ENCODE measurements around the gene DNMT1. TPM values are rescaled to one million over a fixed set of nuclear protein-coding genes. Genes with fewer than 3 reads are reported as not detected.

DNMT1 gene
- polyA plus RNA-seq, 1 donor from 2014 or later, result 58.4 TPM

DNA sequence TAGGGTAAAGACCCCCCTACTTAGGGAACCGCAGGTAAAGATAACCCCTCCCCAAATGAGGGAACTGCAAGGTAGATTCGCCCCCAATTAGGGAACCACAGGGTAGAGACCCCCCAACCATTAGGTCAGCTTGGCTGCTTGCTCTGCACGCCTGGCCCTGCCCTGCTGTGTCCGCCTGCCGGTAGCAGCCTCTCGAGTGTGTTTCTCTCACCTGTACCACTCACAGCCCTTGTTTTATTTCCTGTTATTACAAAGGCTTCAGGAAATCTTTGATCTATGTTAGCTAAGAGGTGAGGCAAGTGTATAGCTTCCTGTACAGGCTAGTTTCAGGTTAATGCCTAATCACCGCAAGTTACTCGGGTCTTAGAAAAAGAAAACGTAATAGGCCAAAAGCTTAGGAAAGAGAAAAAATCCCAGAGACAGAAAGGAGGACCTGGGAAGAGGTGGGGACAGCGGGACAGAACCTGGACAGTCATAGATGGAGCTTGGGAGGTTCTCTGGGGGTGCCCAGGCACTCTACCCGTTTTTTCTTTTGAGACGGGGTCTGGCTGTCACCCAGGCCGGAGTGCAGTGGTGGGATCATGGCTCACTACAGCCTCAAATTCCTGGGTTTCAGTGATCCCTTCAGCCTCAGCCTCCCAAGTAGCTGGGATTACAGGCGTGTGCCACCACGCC is 51.9 kb downstream of the DNMT1 start:
- TF ChIP-seq, protein P1, sequence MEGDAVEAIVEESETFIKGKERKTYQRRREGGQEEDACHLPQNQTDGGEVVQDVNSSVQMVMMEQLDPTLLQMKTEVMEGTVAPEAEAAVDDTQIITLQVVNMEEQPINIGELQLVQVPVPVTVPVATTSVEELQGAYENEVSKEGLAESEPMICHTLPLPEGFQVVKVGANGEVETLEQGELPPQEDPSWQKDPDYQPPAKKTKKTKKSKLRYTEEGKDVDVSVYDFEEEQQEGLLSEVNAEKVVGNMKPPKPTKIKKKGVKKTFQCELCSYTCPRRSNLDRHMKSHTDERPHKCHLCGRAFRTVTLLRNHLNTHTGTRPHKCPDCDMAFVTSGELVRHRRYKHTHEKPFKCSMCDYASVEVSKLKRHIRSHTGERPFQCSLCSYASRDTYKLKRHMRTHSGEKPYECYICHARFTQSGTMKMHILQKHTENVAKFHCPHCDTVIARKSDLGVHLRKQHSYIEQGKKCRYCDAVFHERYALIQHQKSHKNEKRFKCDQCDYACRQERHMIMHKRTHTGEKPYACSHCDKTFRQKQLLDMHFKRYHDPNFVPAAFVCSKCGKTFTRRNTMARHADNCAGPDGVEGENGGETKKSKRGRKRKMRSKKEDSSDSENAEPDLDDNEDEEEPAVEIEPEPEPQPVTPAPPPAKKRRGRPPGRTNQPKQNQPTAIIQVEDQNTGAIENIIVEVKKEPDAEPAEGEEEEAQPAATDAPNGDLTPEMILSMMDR (IDR thresholded peaks at IDR 0.05; ENCODE audit: poor library complexity, severe bottlenecking), result no peak
- TF ChIP-seq POLR2AphosphoS5 (IDR thresholded peaks at IDR 0.05), result no peak
- TF ChIP-seq, protein P2, sequence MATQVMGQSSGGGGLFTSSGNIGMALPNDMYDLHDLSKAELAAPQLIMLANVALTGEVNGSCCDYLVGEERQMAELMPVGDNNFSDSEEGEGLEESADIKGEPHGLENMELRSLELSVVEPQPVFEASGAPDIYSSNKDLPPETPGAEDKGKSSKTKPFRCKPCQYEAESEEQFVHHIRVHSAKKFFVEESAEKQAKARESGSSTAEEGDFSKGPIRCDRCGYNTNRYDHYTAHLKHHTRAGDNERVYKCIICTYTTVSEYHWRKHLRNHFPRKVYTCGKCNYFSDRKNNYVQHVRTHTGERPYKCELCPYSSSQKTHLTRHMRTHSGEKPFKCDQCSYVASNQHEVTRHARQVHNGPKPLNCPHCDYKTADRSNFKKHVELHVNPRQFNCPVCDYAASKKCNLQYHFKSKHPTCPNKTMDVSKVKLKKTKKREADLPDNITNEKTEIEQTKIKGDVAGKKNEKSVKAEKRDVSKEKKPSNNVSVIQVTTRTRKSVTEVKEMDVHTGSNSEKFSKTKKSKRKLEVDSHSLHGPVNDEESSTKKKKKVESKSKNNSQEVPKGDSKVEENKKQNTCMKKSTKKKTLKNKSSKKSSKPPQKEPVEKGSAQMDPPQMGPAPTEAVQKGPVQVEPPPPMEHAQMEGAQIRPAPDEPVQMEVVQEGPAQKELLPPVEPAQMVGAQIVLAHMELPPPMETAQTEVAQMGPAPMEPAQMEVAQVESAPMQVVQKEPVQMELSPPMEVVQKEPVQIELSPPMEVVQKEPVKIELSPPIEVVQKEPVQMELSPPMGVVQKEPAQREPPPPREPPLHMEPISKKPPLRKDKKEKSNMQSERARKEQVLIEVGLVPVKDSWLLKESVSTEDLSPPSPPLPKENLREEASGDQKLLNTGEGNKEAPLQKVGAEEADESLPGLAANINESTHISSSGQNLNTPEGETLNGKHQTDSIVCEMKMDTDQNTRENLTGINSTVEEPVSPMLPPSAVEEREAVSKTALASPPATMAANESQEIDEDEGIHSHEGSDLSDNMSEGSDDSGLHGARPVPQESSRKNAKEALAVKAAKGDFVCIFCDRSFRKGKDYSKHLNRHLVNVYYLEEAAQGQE (IDR thresholded peaks at IDR 0.05; ENCODE audit: borderline replicate concordance), result no peak
- no peaks in the 10 kb centered on the region for H3K27me3 ChIP-seq (ENCODE audit: insufficient read depth, low read depth, low read length)
- no peaks in the 10 kb centered on the region for H3K9me2 ChIP-seq (ENCODE audit: insufficient read depth, low read length)
- H3K27ac ChIP-seq (ENCODE audit: low read length), result no peak overlapping the region
- no peaks in the 10 kb centered on the region for H3K9me3 ChIP-seq (ENCODE audit: low read length)
- H4K20me1 ChIP-seq (ENCODE audit: insufficient read depth), result no peaks in the 10 kb centered on the region
- no peaks in the 10 kb centered on the region for H3F3A ChIP-seq (ENCODE audit: insufficient read depth, low read length, poor library complexity, severe bottlenecking)
- H2AFZ ChIP-seq (ENCODE audit: low read depth, low read length), result no peak overlapping the region
- no peaks in the 10 kb centered on the region for H3K79me2 ChIP-seq (replicated peaks; ENCODE audit: insufficient read depth, low read length)
- no peak overlapping the region for H3K9ac ChIP-seq (ENCODE audit: low read length)
- no peak overlapping the region for H3K4me3 ChIP-seq (ENCODE audit: low read length)
- peaks cover 4% of the 10 kb centered on the region for H3K36me3 ChIP-seq (ENCODE audit: insufficient read depth, low read length)
- H3K4me2 ChIP-seq (ENCODE audit: low read length), result no peak overlapping the region

DNA sequence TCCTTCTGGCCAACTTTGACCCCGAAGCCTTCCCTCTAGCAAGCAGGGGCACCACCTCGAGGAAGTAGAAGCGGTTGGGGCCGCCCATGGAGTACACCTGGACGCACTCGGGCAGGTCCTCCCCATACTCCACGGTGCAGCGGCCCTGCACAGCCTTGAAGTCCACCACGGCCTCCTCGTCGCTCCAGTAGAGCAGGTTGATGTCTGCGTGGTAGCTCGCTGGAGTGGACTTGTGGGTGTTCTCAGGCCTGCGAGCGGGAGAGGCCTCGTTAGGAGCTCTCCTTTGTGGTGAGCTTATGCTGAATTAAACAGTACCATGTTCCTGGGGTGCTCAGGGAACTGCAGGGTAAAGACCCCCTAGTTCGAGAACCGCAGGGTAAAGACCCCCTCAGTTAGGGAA is 52.8 kb downstream of the DNMT1 start:
- no peak overlapping the region for H3K4me3 ChIP-seq (ENCODE audit: low read length)
- no peaks in the 10 kb centered on the region for H3K27me3 ChIP-seq (ENCODE audit: insufficient read depth, low read depth, low read length)
- peaks cover 4% of the 10 kb centered on the region for H3K36me3 ChIP-seq (ENCODE audit: insufficient read depth, low read length)
- no peak overlapping the region for H3K27ac ChIP-seq (ENCODE audit: low read length)
- H3K9ac ChIP-seq (ENCODE audit: low read length), result no peak overlapping the region
- no peaks in the 10 kb centered on the region for H3F3A ChIP-seq (ENCODE audit: insufficient read depth, low read length, poor library complexity, severe bottlenecking)
- no peaks in the 10 kb centered on the region for H3K79me2 ChIP-seq (replicated peaks; ENCODE audit: insufficient read depth, low read length)
- H3K9me2 ChIP-seq (ENCODE audit: insufficient read depth, low read length), result no peaks in the 10 kb centered on the region
- no peak overlapping the region for H3K4me2 ChIP-seq (ENCODE audit: low read length)
- no peak overlapping the region for H2AFZ ChIP-seq (ENCODE audit: low read depth, low read length)
- no peaks in the 10 kb centered on the region for H3K9me3 ChIP-seq (ENCODE audit: low read length)
- TF ChIP-seq EZH2 (IDR thresholded peaks at IDR 0.05; ENCODE audit: borderline replicate concordance, insufficient read depth, low read length, poor library complexity, severe bottlenecking) (no peak), EP300 (conservative IDR thresholded peaks at IDR 0.05; ENCODE audit: poor library complexity, severe bottlenecking) (no peak), POLR2AphosphoS5 (IDR thresholded peaks at IDR 0.05) (no peak)
- TF ChIP-seq, protein P1 (IDR thresholded peaks at IDR 0.05; ENCODE audit: poor library complexity, severe bottlenecking), result no peak
- TF ChIP-seq, protein P2 (IDR thresholded peaks at IDR 0.05; ENCODE audit: borderline replicate concordance), result no peak
- no peaks in the 10 kb centered on the region for H4K20me1 ChIP-seq (ENCODE audit: insufficient read depth)
